PFSK-1 (cell line): ENCODE results near the gene TARBP1.

ENCODE experiments used
- FOXP2 ChIP-seq: optimal IDR thresholded peaks from 2 replicates; pipeline ENCODE3; 2011; ENCODE audit warnings: borderline replicate concordance, control low read depth, inconsistent platforms; ENCODE audit not compliant: insufficient read depth; ENCODE audit errors: extremely low read length, extremely low read depth
- POLR2AphosphoS5 ChIP-seq: IDR thresholded peaks from 2 replicates; pipeline ENCODE4 v1.6.1; 2012; ENCODE audit warnings: low read depth, mild to moderate bottlenecking, control low read depth, low read length, moderate library complexity
- SIN3A ChIP-seq: IDR thresholded peaks from 2 replicates; pipeline ENCODE4 v1.6.1; 2012; ENCODE audit warnings: mild to moderate bottlenecking, low read length, moderate library complexity, borderline replicate concordance; ENCODE audit not compliant: insufficient read depth
- TAF1 ChIP-seq: IDR thresholded peaks from 2 replicates; pipeline ENCODE4 v1.6.1; 2012; ENCODE audit warnings: low read length, control low read depth, borderline replicate concordance; ENCODE audit not compliant: insufficient read depth
- TF ChIP-seq, protein P1 (sequence below), 2 experiments: IDR thresholded peaks; 2 replicates each; pipeline versions ENCODE4 v1.6.1 to v1.8.0; 2011 to 2012; ENCODE audit warnings: low read depth in 2 of 2, low read length in 2 of 2, control low read depth in 1 of 2, inconsistent platforms in 1 of 2, mild to moderate bottlenecking in 1 of 2, moderate library complexity in 1 of 2; ENCODE audit not compliant: insufficient read depth in 1 of 2

Gene TARBP1

DNA sequence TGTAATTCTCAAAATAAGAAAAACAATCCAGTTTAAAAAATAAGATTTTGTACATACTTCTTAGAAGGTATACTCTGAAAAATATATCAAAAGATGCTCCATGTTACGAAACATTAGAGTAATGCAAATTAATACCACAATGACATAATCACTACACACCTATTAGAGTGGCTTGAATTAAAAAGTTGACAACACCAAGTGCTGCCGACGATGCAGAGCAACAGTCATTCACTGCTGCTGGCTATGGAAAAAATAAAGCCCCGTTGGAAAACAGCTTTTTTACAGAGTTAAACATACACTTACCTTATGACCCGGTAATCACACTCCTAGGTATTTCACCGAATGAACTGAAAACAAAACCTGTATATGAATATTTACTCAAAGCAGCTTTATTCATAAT lies 90.9 kb downstream of the TARBP1 start:
- TF ChIP-seq POLR2AphosphoS5 (no peak), FOXP2 (no peak), TAF1 (no peak), SIN3A (no peak)
- TF ChIP-seq, protein P1, sequence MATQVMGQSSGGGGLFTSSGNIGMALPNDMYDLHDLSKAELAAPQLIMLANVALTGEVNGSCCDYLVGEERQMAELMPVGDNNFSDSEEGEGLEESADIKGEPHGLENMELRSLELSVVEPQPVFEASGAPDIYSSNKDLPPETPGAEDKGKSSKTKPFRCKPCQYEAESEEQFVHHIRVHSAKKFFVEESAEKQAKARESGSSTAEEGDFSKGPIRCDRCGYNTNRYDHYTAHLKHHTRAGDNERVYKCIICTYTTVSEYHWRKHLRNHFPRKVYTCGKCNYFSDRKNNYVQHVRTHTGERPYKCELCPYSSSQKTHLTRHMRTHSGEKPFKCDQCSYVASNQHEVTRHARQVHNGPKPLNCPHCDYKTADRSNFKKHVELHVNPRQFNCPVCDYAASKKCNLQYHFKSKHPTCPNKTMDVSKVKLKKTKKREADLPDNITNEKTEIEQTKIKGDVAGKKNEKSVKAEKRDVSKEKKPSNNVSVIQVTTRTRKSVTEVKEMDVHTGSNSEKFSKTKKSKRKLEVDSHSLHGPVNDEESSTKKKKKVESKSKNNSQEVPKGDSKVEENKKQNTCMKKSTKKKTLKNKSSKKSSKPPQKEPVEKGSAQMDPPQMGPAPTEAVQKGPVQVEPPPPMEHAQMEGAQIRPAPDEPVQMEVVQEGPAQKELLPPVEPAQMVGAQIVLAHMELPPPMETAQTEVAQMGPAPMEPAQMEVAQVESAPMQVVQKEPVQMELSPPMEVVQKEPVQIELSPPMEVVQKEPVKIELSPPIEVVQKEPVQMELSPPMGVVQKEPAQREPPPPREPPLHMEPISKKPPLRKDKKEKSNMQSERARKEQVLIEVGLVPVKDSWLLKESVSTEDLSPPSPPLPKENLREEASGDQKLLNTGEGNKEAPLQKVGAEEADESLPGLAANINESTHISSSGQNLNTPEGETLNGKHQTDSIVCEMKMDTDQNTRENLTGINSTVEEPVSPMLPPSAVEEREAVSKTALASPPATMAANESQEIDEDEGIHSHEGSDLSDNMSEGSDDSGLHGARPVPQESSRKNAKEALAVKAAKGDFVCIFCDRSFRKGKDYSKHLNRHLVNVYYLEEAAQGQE (IDR thresholded peaks at IDR 0.05; ENCODE audit: insufficient read depth in 1 of 2, low read depth in 2 of 2, low read length in 2 of 2), result no peak

DNA sequence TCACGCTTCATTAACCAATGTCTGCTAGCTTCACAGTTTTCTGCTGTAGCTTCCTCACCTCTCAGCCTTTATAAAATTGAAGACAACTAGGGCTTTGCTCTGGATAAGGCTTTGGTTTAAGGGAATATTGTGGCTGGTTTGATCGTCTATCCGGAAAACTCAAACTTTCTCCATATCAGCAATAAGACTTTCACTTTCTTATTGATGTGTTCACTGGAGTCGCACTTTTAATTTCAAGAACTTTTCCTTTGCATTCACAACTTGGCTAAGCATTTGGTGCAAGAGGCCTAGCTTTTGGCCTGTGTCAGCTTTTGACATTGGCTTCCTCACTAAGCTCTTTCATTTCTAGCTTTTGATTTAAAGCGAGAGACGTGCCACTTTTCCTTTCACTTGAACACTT lies 92.9 kb downstream of the TARBP1 start:
- TF ChIP-seq FOXP2, result no peak
- no peak for TF ChIP-seq TAF1
- TF ChIP-seq, protein P1 (IDR thresholded peaks at IDR 0.05; ENCODE audit: insufficient read depth in 1 of 2, low read depth in 2 of 2, low read length in 2 of 2), result no peak
- TF ChIP-seq SIN3A, result no peak

- TF ChIP-seq SIN3A (no peak), TAF1 (no peak), FOXP2 (no peak), POLR2AphosphoS5 (no peak)
- TF ChIP-seq, protein P1 (IDR thresholded peaks at IDR 0.05; ENCODE audit: insufficient read depth in 1 of 2, low read depth in 2 of 2, low read length in 2 of 2), result no peak
Observed at GRCh38 chr1:234381699-234382555, 97.1 kb downstream of the TARBP1 start.

DNA sequence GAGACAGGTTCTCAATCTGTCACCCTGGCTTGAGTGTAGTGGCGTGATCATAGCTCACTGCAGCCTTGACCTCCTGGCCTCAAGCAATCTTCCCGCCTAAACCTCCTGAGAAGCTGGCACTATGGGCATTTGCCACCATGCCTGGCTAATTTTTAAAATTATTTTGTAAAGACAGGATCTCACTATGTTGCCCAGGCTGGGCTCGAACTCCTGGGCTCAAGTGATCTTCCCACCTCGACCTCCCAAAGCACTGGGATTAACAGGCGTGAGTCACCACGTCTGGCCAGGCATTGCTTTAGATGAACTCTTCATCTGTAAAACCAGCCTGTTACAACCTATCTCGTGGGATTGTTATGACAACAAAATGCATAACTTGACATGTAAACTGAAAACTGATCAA lies 103.3 kb downstream of the TARBP1 start:
- TF ChIP-seq TAF1, result no peak
- TF ChIP-seq POLR2AphosphoS5, result no peak
- no peak for TF ChIP-seq FOXP2
- no peak for TF ChIP-seq SIN3A
- TF ChIP-seq, protein P1 (IDR thresholded peaks at IDR 0.05; ENCODE audit: insufficient read depth in 1 of 2, low read depth in 2 of 2, low read length in 2 of 2), result no peak

DNA sequence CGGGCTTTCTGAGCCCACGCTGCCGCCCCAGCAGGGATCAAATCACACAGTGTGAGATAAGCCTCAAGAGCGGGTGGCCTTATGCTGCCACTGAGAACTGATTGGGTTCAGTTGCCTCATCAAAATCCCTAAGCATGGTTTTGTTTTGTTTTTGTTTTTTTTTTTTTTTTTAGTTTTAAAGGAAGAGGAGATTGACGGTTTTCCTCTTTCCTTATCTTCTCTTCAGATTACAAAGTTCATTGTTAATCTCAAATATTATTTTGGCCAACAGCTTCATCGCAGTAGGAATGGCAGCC lies 105.1 kb downstream of the TARBP1 start:
- TF ChIP-seq POLR2AphosphoS5 (no peak), FOXP2 (no peak), SIN3A (no peak), TAF1 (no peak)
- TF ChIP-seq, protein P1 (IDR thresholded peaks at IDR 0.05; ENCODE audit: insufficient read depth in 1 of 2, low read depth in 2 of 2, low read length in 2 of 2), result no peak
